Loucy (cell line): ENCODE measurements around the gene GNE.

Source experiments
- H2AFZ ChIP-seq: fragments of 200-600 bp; sonication (generic); 2 replicates; pipeline ENCODE4 v1.6.0; 2016; ENCODE audit warnings: antibody characterized with exemption, mild to moderate bottlenecking, low read length, moderate library complexity
- H3F3A ChIP-seq: fragments of 200-600 bp; 2 replicates; pipeline ENCODE4 v1.6.0; 2016; ENCODE audit warnings: antibody characterized with exemption, low read depth, mild to moderate bottlenecking
- H3K27me3 ChIP-seq: fragments of 200-600 bp; sonication (generic); 2 replicates; pipeline ENCODE4 v1.6.1; 2014; ENCODE audit warnings: low read length, mild to moderate bottlenecking; ENCODE audit not compliant: insufficient read depth, poor library complexity, severe bottlenecking
- H3K36me3 ChIP-seq: fragments of 200-600 bp; sonication (generic); 2 replicates; pipeline ENCODE4 v1.6.1; 2016; ENCODE audit warnings: low read length; ENCODE audit not compliant: insufficient read depth
- H3K4me1 ChIP-seq: fragments of 200-600 bp; sonication (generic); 2 replicates; pipeline ENCODE4 v1.5.1; 2014; ENCODE audit warnings: low read length, mild to moderate bottlenecking; ENCODE audit not compliant: insufficient read depth, poor library complexity, severe bottlenecking
- H3K4me2 ChIP-seq: fragments of 200-600 bp; sonication (generic); 2 replicates; pipeline ENCODE4 v1.6.0; 2014; ENCODE audit warnings: antibody characterized with exemption, low read length, low read depth, mild to moderate bottlenecking; ENCODE audit not compliant: poor library complexity, severe bottlenecking
- H3K4me3 ChIP-seq: fragments of 200-600 bp; sonication (generic); 2 replicates; pipeline ENCODE4 v1.5.1; 2014; ENCODE audit warnings: low read length, mild to moderate bottlenecking, mixed read lengths; ENCODE audit not compliant: poor library complexity, severe bottlenecking
- H3K79me2 ChIP-seq: fragments of 200-600 bp; sonication (generic); 2 replicates; pipeline ENCODE4 v1.6.1; 2014; ENCODE audit warnings: low read length; ENCODE audit not compliant: insufficient read depth
- H3K9ac ChIP-seq: fragments of 200-600 bp; sonication (generic); 2 replicates; pipeline ENCODE4 v1.6.0; 2014; ENCODE audit warnings: mild to moderate bottlenecking, low read depth, low read length, moderate library complexity; ENCODE audit not compliant: poor library complexity, severe bottlenecking
- H3K9me2 ChIP-seq: fragments of 200-600 bp; sonication (generic); replicated peaks from 2 replicates; pipeline ENCODE4 v1.6.1; 2016; ENCODE audit warnings: low read depth, low read length, mixed read lengths
- H3K9me3 ChIP-seq: fragments of 200-600 bp; sonication (generic); 2 replicates; pipeline ENCODE4 v1.6.1; 2014; ENCODE audit warnings: mild to moderate bottlenecking, antibody characterized with exemption, low read length, low read depth; ENCODE audit not compliant: insufficient read depth
- H4K20me1 ChIP-seq: fragments of 200-600 bp; sonication (generic); 2 replicates; pipeline ENCODE4 v1.6.0; 2014; ENCODE audit warnings: antibody characterized with exemption, low read length, mild to moderate bottlenecking; ENCODE audit not compliant: insufficient read depth, poor library complexity, severe bottlenecking
- CTCF ChIP-seq: fragments of 200-600 bp; sonication (generic); conservative IDR thresholded peaks from 2 replicates; pipeline ENCODE4 v1.5.1; 2014; ENCODE audit warnings: mild to moderate bottlenecking, antibody characterized with exemption, low read length
- EZH2phosphoT487 ChIP-seq: fragments of 200-600 bp; IDR thresholded peaks from 2 replicates; pipeline ENCODE4 v1.6.1; 2018; ENCODE audit warnings: antibody characterized with exemption, mild to moderate bottlenecking, moderate library complexity, borderline replicate concordance

The GNE gene

DNA sequence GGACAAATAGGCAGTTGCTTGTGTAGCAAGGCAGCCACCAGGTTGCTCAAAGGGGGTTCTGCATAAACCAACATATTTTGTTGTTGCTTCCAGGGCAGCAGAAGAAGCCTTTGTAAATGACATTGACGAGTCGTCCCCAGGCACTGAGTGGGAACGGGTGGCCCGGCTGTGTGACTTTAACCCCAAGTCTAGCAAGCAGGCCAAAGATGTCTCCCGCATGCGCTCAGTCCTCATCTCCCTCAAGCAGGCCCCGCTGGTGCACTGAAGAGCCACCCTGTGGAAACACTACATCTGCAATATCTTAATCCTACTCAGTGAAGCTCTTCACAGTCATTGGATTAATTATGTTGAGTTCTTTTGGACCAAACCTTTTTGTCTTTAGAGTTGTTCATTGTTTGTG lies 46.7 kb downstream of the GNE start:
- Histone ChIP-seq H3K36me3 (peaks cover 88% of the 10 kb centered on the region), H3K9me3 (no peaks in the 10 kb centered on the region), H3K4me2 (no peak overlapping the region), H3K9ac (no peak overlapping the region), H2AFZ (no peak overlapping the region), H3F3A (no peaks in the 10 kb centered on the region), H3K4me1 (peaks cover 38% of the 10 kb centered on the region), H3K27me3 (no peaks in the 10 kb centered on the region), H3K79me2 (peaks cover 85% of the 10 kb centered on the region), H3K9me2 (no peaks in the 10 kb centered on the region), H3K4me3 (no peak overlapping the region), H4K20me1 (peaks cover 56% of the 10 kb centered on the region)
- no peak for TF ChIP-seq CTCF
- TF ChIP-seq EZH2phosphoT487: no peak

DNA sequence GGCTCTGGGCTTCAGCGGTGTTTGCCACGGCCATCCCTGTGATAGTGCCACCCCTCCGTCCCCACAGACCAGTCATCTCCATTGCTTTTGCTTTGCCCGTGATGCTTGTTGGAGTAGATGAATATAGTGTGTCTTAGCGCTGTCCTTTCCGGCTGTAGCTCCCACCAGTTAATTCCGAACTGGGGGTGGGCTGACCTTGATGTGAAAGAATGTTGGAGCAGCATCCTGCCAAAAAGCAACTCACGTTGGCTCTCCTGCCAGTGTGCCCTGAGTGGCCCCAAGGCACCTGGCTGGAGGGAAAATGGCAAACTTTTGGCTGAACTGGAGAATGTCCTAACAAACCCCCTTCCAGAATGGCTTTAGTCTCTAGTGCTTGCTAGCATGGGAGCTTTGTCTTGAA lies 47.5 kb downstream of the GNE start:
- H2AFZ ChIP-seq: no peak overlapping the region
- no peaks in the 10 kb centered on the region for H3K9me2 ChIP-seq
- peaks cover 61% of the 10 kb centered on the region for H4K20me1 ChIP-seq
- TF ChIP-seq EZH2phosphoT487: no peak
- TF ChIP-seq CTCF: no peak
- no peaks in the 10 kb centered on the region for H3K27me3 ChIP-seq
- H3K9me3 ChIP-seq: no peaks in the 10 kb centered on the region
- peaks cover 38% of the 10 kb centered on the region for H3K4me1 ChIP-seq
- H3K9ac ChIP-seq: no peak overlapping the region
- H3K36me3 ChIP-seq: peaks cover 90% of the 10 kb centered on the region
- H3K4me2 ChIP-seq: no peak overlapping the region
- H3K79me2 ChIP-seq: peaks cover 84% of the 10 kb centered on the region
- H3K4me3 ChIP-seq: no peak overlapping the region
- no peaks in the 10 kb centered on the region for H3F3A ChIP-seq

DNA sequence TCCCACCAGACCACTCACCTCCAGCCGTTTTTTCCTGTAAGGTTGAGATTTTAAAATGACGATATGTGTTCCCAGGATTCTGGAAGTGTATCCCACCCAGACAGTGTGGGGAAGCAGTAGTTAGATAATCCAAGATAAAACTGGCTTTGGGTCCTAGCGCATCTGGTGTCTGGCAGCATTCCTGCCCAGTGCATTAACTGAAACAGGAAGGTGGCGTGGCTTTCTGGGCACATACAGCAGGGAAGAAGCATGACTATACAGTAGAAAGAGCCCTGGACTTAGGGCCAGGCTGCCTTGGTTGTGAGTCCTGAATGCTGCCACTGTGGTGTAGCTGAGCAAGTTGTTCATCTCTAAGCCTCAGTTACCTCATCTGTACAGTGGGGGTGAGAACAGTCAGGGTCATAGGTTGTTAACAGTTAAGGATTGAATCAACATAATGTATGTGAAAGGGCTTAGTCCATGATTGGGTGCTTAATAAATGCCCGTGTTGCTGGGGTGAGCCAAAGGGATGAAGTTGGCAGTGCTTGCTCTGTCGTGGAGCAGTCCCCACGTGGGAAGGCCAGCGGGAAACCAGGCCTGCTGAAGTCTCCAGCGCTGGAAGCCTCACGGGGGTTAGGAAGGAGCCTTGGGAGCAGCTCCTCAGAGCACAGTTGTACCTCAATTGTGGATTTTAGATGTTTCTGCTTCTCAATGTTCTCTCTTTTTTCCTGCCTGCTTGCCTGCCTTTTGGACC lies 49.6 kb downstream of the GNE start:
- H3K79me2 ChIP-seq: peaks cover 76% of the 10 kb centered on the region
- peak overlapping the region; percentile 53 for H3K4me2 ChIP-seq
- H3K9me2 ChIP-seq: no peaks in the 10 kb centered on the region
- H3F3A ChIP-seq: no peaks in the 10 kb centered on the region
- no peak overlapping the region for H3K9ac ChIP-seq
- TF ChIP-seq EZH2phosphoT487 (no peak), CTCF (no peak)
- H4K20me1 ChIP-seq: peaks cover 56% of the 10 kb centered on the region
- no peaks in the 10 kb centered on the region for H3K27me3 ChIP-seq
- peaks cover 91% of the 10 kb centered on the region for H3K36me3 ChIP-seq
- no peak overlapping the region for H2AFZ ChIP-seq
- no peaks in the 10 kb centered on the region for H3K9me3 ChIP-seq
- peaks cover 34% of the 10 kb centered on the region for H3K4me1 ChIP-seq
- no peak overlapping the region for H3K4me3 ChIP-seq
